H1 (cell line): ENCODE results near the gene TENT4B. TPM values are rescaled to one million over a fixed set of nuclear protein-coding genes. Genes with fewer than 3 reads are reported as not detected.

Source experiments
- CTCF ChIA-PET: fragments of 300-600 bp; sonication (Branson Sonifier 250); formaldehyde crosslinking; loops from one replicate; lab custom pipeline; 2021; ENCODE audit not compliant: partially characterized antibody; lab: Charles Lee
- POLR2A ChIA-PET: fragments of 300-600 bp; sonication (Branson Sonifier 250); formaldehyde crosslinking; loops from one replicate; lab custom pipeline; 2021; ENCODE audit warnings: inconsistent platforms; ENCODE audit not compliant: partially characterized antibody; lab: Charles Lee
- DNase-seq, 2 experiments: peaks; one replicate each; pipeline versions ENCODE4 v3.0.0 to v3.0.0-alpha.2; 2010 to 2022; ENCODE audit warnings: low spot score in 2 of 2, low read depth in 1 of 2, mixed read lengths in 1 of 2
- FAIRE-seq: peaks from 2 replicates; lab custom pipeline; 2011; peaks lifted over from hg19 to GRCh38; lab: Jason Lieb, UNC
- H2AFZ ChIP-seq: 2 replicates; pipeline ENCODE4 v1.8.1; 2012; ENCODE audit warnings: low read length, inconsistent platforms
- H2AK5ac ChIP-seq: 2 replicates; pipeline ENCODE4 v1.6.1; 2013; ENCODE audit warnings: low read depth, low read length
- H2BK120ac ChIP-seq: replicated peaks from 2 replicates; pipeline ENCODE3; 2013; ENCODE audit warnings: low read depth, low read length, inconsistent platforms
- H2BK12ac ChIP-seq: 2 replicates; pipeline ENCODE4 v1.6.1; 2013; ENCODE audit warnings: low read depth, low read length
- H2BK15ac ChIP-seq: 2 replicates; pipeline ENCODE4 v1.6.1; 2013; ENCODE audit warnings: low read length
- H2BK20ac ChIP-seq: 2 replicates; pipeline ENCODE4 v1.6.1; 2013; ENCODE audit warnings: low read length
- H2BK5ac ChIP-seq: 2 replicates; pipeline ENCODE4 v1.6.1; 2013; ENCODE audit warnings: low read depth, low read length
- H3K14ac ChIP-seq: 2 replicates; pipeline ENCODE4 v1.6.1; 2013; ENCODE audit warnings: inconsistent platforms; ENCODE audit not compliant: insufficient read length
- H3K18ac ChIP-seq: 2 replicates; pipeline ENCODE4 v1.6.1; 2013; ENCODE audit warnings: low read length; ENCODE audit errors: extremely low read depth
- H3K23ac ChIP-seq: 2 replicates; pipeline ENCODE4 v1.6.1; 2013; ENCODE audit warnings: inconsistent platforms; ENCODE audit not compliant: insufficient read length
- H3K23me2 ChIP-seq: 2 replicates; pipeline ENCODE4 v1.6.1; 2013; ENCODE audit warnings: low read depth, low read length
- H3K27ac ChIP-seq: 2 replicates; pipeline ENCODE4 v1.6.1; 2011; ENCODE audit warnings: low read depth, low read length, inconsistent platforms
- H3K27me3 ChIP-seq, 4 experiments: replicated peaks in 1 of 4; 1 replicate in 1 of 4; 2 replicates in 3 of 4; pipeline versions ENCODE4 v1.6.1 to v1.8.1; 2011 to 2013; ENCODE audit warnings: low read length in 3 of 4, mild to moderate bottlenecking in 3 of 4, inconsistent platforms in 2 of 4, mixed read lengths in 2 of 4, moderate library complexity in 1 of 4; ENCODE audit not compliant: control insufficient read depth in 3 of 4, insufficient read depth in 3 of 4; ENCODE audit errors: extremely low read depth in 1 of 4
- H3K36me3 ChIP-seq, 4 experiments: 2 replicates each; pipeline versions ENCODE4 v1.6.1 to v1.8.1; 2011 to 2013; ENCODE audit warnings: mild to moderate bottlenecking in 4 of 4, low read length in 3 of 4, moderate library complexity in 2 of 4, control low read depth in 1 of 4, inconsistent platforms in 1 of 4; ENCODE audit not compliant: insufficient read depth in 4 of 4, control insufficient read depth in 2 of 4
- H3K4ac ChIP-seq: replicated peaks from 2 replicates; pipeline ENCODE3; 2013; ENCODE audit warnings: low read length, low read depth, mixed read lengths, inconsistent platforms; ENCODE audit not compliant: insufficient read length
- H3K4me1 ChIP-seq, 4 experiments: replicated peaks in 1 of 4; 1 replicate in 1 of 4; 2 replicates in 3 of 4; pipeline versions ENCODE4 v1.6.1 to v1.8.1; 2011 to 2013; ENCODE audit warnings: low read length in 3 of 4, inconsistent platforms in 2 of 4, mixed read lengths in 1 of 4; ENCODE audit not compliant: insufficient read depth in 4 of 4, control insufficient read depth in 3 of 4
- H3K4me2 ChIP-seq, 2 experiments: 2 replicates each; pipeline versions ENCODE4 v1.6.1 to v1.8.1; 2011 to 2013; ENCODE audit warnings: low read depth in 2 of 2, low read length in 2 of 2, control low read depth in 1 of 2, inconsistent platforms in 1 of 2, mild to moderate bottlenecking in 1 of 2; ENCODE audit not compliant: insufficient read depth in 1 of 2
- H3K4me3 ChIP-seq, 4 experiments: fragments of 200-600, 300-600 bp in 1 of 4; sonication (generic), shearing (Covaris generic), sonication (Bioruptor Twin) in 1 of 4; 2 replicates each; pipeline versions ENCODE4 v1.5.1 to v1.8.1; 2011 to 2016; ENCODE audit warnings: low read length in 4 of 4, low read depth in 3 of 4, control low read depth in 2 of 4, inconsistent platforms in 2 of 4, mild to moderate bottlenecking in 2 of 4, mixed read lengths in 1 of 4, moderate library complexity in 1 of 4; ENCODE audit not compliant: insufficient read depth in 2 of 4; ENCODE audit errors: extremely low read depth in 1 of 4
- H3K56ac ChIP-seq: replicated peaks from 2 replicates; pipeline ENCODE3; 2013; ENCODE audit warnings: low read depth, mild to moderate bottlenecking, mixed read lengths, low read length, inconsistent platforms; ENCODE audit not compliant: insufficient read length
- H3K79me1 ChIP-seq: 2 replicates; pipeline ENCODE4 v1.6.1; 2013; ENCODE audit warnings: low read depth, low read length, control low read depth
- H3K79me2 ChIP-seq, 2 experiments: 2 replicates each; pipeline versions ENCODE4 v1.6.1 to v1.8.1; 2012 to 2013; ENCODE audit warnings: low read length in 2 of 2, mild to moderate bottlenecking in 2 of 2, inconsistent platforms in 1 of 2; ENCODE audit not compliant: insufficient read depth in 2 of 2, control insufficient read depth in 1 of 2
- H3K9ac ChIP-seq, 4 experiments: replicated peaks in 1 of 4; 1 replicate in 1 of 4; 2 replicates in 3 of 4; pipeline versions ENCODE4 v1.6.1 to v1.8.1; 2011 to 2013; ENCODE audit warnings: low read depth in 3 of 4, low read length in 3 of 4, control low read depth in 2 of 4, mild to moderate bottlenecking in 2 of 4, moderate library complexity in 2 of 4, inconsistent platforms in 1 of 4; ENCODE audit errors: extremely low read depth in 1 of 4
- H3K9me3 ChIP-seq, 2 experiments: 2 replicates each; pipeline versions ENCODE4 v1.6.1 to v1.8.1; 2012 to 2013; ENCODE audit warnings: mild to moderate bottlenecking in 2 of 2, moderate library complexity in 2 of 2, control low read depth in 1 of 2, inconsistent platforms in 1 of 2, low read depth in 1 of 2, low read length in 1 of 2, mixed read lengths in 1 of 2; ENCODE audit not compliant: insufficient read depth in 2 of 2
- H4K20me1 ChIP-seq, 2 experiments: replicated peaks in 1 of 2; 2 replicates each; pipeline versions ENCODE3 to v1.8.1; 2011 to 2013; ENCODE audit warnings: inconsistent platforms in 2 of 2, low read length in 2 of 2, mild to moderate bottlenecking in 1 of 2; ENCODE audit not compliant: insufficient read depth in 2 of 2, control insufficient read depth in 1 of 2
- H4K5ac ChIP-seq: 2 replicates; pipeline ENCODE4 v1.6.1; 2013; ENCODE audit warnings: low read length, low read depth, mixed read lengths, inconsistent platforms; ENCODE audit not compliant: insufficient read length
- H4K8ac ChIP-seq: 2 replicates; pipeline ENCODE4 v1.8.0; 2013; ENCODE audit warnings: mild to moderate bottlenecking, moderate library complexity, low read length, inconsistent platforms; ENCODE audit not compliant: insufficient read depth; ENCODE audit errors: extremely low read depth
- H4K91ac ChIP-seq: replicated peaks from 2 replicates; pipeline ENCODE3; 2013; ENCODE audit warnings: low read length, mixed read lengths, inconsistent platforms; ENCODE audit not compliant: insufficient read length
- BRCA1 ChIP-seq: IDR thresholded peaks from 2 replicates; pipeline ENCODE4 v1.6.1; 2012; ENCODE audit warnings: low read depth, low read length, improper control_type of control experiment
- HDAC2 ChIP-seq, 2 experiments: fragments of 300-600 bp in 1 of 2; sonication (generic) in 1 of 2; IDR thresholded peaks; 2 replicates each; pipeline ENCODE4 v1.6.1; 2011 to 2012; ENCODE audit warnings: low read depth in 2 of 2, low read length in 2 of 2, mild to moderate bottlenecking in 2 of 2, moderate library complexity in 2 of 2, borderline replicate concordance in 1 of 2, inconsistent platforms in 1 of 2
- HDAC6 ChIP-seq: IDR thresholded peaks from one replicate; pipeline ENCODE4 v1.7.1; 2012; ENCODE audit warnings: low read depth, mild to moderate bottlenecking, inconsistent platforms, low read length, moderate library complexity
- SP4 ChIP-seq: IDR thresholded peaks from 2 replicates; pipeline ENCODE4 v1.6.1; 2012; ENCODE audit warnings: low read length, inconsistent platforms
- WGBS, 2 experiments: shearing (Covaris generic) in 1 of 2; methylation state at CpG; one replicate each; pipeline versions ENCODE4 v1.1.6 to v1.1.7; 2013 to 2015; ENCODE audit warnings: low lambda C conversion rate in 2 of 2, mixed read lengths in 2 of 2, inconsistent platforms in 1 of 2, low coverage in 1 of 2, missing lambda C conversion rate in 1 of 2; ENCODE audit not compliant: insufficient replicate concordance in 2 of 2, insufficient coverage in 1 of 2, insufficient read length in 1 of 2; ENCODE audit errors: extremely low coverage in 1 of 2, missing lambda C conversion rate in 1 of 2; 5-methylcytosine and 5-hydroxymethylcytosine counted together
- polyA plus RNA-seq, 7 experiments: library from polyadenylated mRNA; depleted of rRNA in 3 of 7; stranded (reverse) in 5 of 7; unstranded in 2 of 7; fragments of >200 nt in 5 of 7; fragments of 200-250 nt in 2 of 7; gene quantifications; 1 replicate in 5 of 7; 2 replicates in 1 of 7; 4 replicates in 1 of 7; pipeline versions ENCODE4 v1.2.1 to v1.2.3, GENCODE V29; 2011 to 2013; ENCODE audit warnings: missing spikeins in 2 of 7, mixed read lengths in 2 of 7
- total RNA-seq: library from RNA; stranded (reverse); fragmentation: NEBNext Ultra II Directional; extraction: Animal tissue kit (Norgen Biotek cat#: 25700); gene quantifications from 2 replicates; pipeline ENCODE4 v1.2.1, GENCODE V29; 2021
- TF ChIP-seq, protein P1 (sequence below): IDR thresholded peaks from 2 replicates; pipeline ENCODE4 v1.6.1; 2012; ENCODE audit warnings: low read length, inconsistent platforms

The TENT4B gene
- total and polyA plus RNA-seq, 2 of the 8 experiments (the other 6 are each of a cell fraction or from before 2014, with no cell fraction given): 4.2 to 15.7 TPM

DNA sequence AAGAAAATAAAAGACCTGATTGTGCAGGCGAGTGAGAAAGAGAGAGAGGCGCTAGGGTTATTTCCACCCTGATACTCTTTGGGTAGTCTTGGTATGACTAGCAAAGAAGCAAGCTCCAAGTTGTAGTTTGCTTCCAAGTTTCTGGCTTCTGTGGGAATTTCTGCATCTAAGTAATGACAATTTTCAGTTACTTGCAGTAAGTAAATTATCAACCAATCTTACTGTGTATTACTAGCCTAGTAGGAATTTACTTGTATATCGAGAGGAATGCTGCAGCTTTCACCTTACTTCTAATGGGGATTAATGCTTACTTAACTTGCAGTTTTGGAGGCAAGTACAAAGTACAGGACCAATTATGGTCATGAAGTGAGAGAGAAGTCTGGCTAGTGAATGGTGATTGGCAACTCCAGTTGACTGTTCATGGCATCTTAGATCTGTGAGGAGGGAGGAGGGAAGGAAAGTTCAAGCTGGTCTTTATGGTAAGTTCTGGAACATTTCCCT lies 31.9 kb downstream of the TENT4B start:
- FAIRE-seq: no peak
- H3K4ac ChIP-seq: no peak overlapping the region
- peaks cover 0 to 32% of the 10 kb centered on the region in 2 experiments; a peak in 3 of 4 replicates for H3K79me2 ChIP-seq

More for the DNA sequence above, 31.9 kb downstream of the TENT4B start:
- Histone ChIP-seq H4K8ac (no peak overlapping the region), H3K4me3 (no peak overlapping the region), H2AFZ (no peak overlapping the region), H2BK12ac (no peak overlapping the region; the same call in 1 of the 2 replicates), H2AK5ac (no peak overlapping the region), H3K18ac (no peak overlapping the region), H3K27ac (no peak overlapping the region), H3K56ac (no peak overlapping the region), H3K9me3 (no peaks in the 10 kb centered on the region), H3K9ac (no peak overlapping the region; a peak in 1 of 7 replicates), H3K23me2 (0 out of 2 replicates have a peak, but pooled peaks cover 3% of the 10 kb centered on the region), H2BK5ac (no peak overlapping the region; the same call in 1 of the 2 replicates), H3K36me3 (no peaks in the 10 kb centered on the region), H3K14ac (no peak overlapping the region), H4K20me1 (no peaks in the 10 kb centered on the region), H3K4me2 (no peak overlapping the region), H4K5ac (no peak overlapping the region), H2BK120ac (no peak overlapping the region), H2BK15ac (no peak overlapping the region), H3K79me1 (peaks cover 3% of the 10 kb centered on the region), H3K4me1 (peaks cover 0 to 4% (median 0%) of the 10 kb centered on the region in 4 experiments; a peak in 1 of 7 replicates), H3K27me3 (no peaks in the 10 kb centered on the region), H4K91ac (no peak overlapping the region), H2BK20ac (no peak overlapping the region), H3K23ac (no peak overlapping the region)
- 87% methylated on average over 3 of the region's 3 CpGs; no CpG with 5 or more reads in 1 of the 2 experiments for WGBS, 2 experiments
- POLR2A ChIA-PET: interaction anchor here (0.7 kb wide), 2 partner anchors 21 to 25 kb away, joined by 3 read pairs; no protein-coding TSS in a partner anchor
- no peak for DNase-seq
- CTCF ChIA-PET: interaction anchor here (1.1 to 1.5 kb wide), 2 partner anchors 18 to 26 kb away, joined by 3 to 4 read pairs; no protein-coding TSS in a partner anchor
- TF ChIP-seq BRCA1 (no peak), SP4 (no peak), HDAC2 (IDR thresholded peaks at IDR 0.05; ENCODE audit: borderline replicate concordance in 1 of 2, low read depth in 2 of 2, low read length in 2 of 2) (no peak), HDAC6 (no peak)
- TF ChIP-seq, protein P1, sequence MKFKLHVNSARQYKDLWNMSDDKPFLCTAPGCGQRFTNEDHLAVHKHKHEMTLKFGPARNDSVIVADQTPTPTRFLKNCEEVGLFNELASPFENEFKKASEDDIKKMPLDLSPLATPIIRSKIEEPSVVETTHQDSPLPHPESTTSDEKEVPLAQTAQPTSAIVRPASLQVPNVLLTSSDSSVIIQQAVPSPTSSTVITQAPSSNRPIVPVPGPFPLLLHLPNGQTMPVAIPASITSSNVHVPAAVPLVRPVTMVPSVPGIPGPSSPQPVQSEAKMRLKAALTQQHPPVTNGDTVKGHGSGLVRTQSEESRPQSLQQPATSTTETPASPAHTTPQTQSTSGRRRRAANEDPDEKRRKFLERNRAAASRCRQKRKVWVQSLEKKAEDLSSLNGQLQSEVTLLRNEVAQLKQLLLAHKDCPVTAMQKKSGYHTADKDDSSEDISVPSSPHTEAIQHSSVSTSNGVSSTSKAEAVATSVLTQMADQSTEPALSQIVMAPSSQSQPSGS: no peak
